Measurements from ENCODE around the gene ARHGAP4.

The ARHGAP4 gene

DNA sequence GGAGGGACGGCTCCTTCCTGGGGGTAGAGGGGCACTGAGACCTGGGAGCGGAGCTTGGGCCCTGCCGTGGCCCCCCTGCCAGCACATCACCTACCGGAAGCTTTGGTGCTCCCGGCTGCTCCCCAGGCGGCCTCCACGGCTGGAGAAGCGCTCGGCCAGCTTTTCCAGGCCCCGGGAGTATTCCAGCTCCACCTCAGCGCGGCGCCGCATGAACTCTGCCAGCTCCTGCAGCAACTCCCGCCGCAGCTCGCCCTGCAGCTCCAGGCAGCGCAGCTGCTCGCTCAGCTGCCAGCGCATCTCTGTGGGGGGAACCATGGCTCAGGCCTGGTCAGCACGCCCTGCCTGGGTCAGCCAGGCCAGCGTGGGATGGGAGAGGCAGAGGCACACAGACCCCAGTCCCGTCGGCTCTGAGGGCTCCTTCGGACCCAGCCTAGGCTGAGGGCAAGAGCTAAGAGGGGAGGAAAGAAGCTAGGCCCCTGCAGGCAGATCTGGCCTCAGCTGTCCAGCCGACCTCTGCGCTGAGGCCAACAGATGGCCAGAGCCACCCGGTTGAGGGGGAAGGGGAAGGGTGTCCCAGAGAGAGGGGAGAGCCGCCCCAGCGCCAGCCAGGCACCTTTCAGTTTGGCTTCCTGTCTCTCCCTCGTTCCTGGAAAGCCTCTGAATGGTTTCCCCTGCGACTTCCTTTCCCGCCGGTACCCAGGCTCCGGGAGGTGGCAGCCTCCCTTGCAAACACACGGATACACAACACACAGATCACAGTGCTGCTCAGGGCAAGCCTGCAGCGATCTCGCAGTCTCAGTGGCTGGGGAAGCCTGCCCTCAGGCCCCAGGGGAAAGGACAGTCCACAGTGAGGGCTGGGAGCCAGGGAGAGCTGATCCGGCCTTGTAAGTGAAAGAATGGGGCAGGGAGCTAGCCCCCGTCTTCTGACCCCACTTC, 4.3 kb downstream of the ARHGAP4 start:
- no peak for DNase-seq (ENCODE audit: low read depth)
- H3K4me3 ChIP-seq (ENCODE audit: control insufficient read depth, low read depth, low read length) = no peak overlapping the region

DNA sequence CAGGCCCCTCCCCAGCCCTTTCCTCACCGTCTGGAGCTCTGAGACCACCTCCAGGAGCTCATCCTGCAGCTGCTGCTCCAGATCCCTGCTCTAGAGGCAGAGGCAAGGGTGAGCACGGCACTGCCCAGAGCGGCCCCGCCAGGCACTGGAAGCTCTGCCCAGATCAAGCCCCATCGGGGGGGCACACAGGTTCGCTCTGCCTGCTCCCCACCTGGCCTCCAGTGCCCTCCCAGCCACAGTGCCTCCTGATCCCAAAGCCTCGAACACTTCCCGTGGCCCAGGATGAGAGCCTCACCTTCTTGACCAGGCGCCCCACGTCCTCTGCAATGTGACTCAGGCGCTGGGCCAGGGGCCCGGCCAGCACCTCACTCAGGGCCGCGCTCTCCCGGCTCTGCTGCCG, 5.0 kb downstream of the ARHGAP4 start:
- DNase-seq (ENCODE audit: low read depth) = no peak
- TF ChIP-seq, protein P1, sequence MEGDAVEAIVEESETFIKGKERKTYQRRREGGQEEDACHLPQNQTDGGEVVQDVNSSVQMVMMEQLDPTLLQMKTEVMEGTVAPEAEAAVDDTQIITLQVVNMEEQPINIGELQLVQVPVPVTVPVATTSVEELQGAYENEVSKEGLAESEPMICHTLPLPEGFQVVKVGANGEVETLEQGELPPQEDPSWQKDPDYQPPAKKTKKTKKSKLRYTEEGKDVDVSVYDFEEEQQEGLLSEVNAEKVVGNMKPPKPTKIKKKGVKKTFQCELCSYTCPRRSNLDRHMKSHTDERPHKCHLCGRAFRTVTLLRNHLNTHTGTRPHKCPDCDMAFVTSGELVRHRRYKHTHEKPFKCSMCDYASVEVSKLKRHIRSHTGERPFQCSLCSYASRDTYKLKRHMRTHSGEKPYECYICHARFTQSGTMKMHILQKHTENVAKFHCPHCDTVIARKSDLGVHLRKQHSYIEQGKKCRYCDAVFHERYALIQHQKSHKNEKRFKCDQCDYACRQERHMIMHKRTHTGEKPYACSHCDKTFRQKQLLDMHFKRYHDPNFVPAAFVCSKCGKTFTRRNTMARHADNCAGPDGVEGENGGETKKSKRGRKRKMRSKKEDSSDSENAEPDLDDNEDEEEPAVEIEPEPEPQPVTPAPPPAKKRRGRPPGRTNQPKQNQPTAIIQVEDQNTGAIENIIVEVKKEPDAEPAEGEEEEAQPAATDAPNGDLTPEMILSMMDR (IDR thresholded peaks at IDR 0.05; ENCODE audit: control insufficient read depth, insufficient read depth, low read depth, low read length, missing control alignments) = no peak
- no peak overlapping the region for H3K4me3 ChIP-seq (ENCODE audit: control insufficient read depth, low read depth, low read length)

More for the DNA sequence above, 4.3 kb downstream of the ARHGAP4 start:
- TF ChIP-seq, protein P1 (IDR thresholded peaks at IDR 0.05; ENCODE audit: control insufficient read depth, insufficient read depth, low read depth, low read length, missing control alignments) = no peak

DNA sequence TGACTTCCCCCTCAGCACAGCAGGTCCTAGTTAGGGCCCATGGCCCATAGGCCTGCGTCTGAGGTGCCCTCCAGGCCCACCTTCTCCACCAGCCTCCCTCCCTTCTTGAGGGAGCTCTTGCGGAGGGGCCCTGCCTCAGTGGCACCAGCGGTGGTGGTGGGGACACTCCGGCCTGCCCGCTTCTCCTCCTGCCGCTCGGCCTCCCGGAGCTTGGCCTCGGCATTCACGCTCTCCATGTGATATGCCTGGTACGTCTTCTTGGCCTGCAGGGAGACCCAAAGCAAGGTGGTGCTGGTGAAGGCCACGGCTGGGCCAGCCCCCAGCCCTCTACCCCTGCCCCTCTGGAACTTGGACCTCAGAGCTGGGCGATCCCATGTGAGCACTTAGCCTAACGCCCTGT, 5.5 kb downstream of the ARHGAP4 start:
- DNase-seq (ENCODE audit: low read depth) = no peak
- H3K4me3 ChIP-seq (ENCODE audit: control insufficient read depth, low read depth, low read length) = no peak overlapping the region
- TF ChIP-seq, protein P1 (IDR thresholded peaks at IDR 0.05; ENCODE audit: control insufficient read depth, insufficient read depth, low read depth, low read length, missing control alignments) = no peak

DNA sequence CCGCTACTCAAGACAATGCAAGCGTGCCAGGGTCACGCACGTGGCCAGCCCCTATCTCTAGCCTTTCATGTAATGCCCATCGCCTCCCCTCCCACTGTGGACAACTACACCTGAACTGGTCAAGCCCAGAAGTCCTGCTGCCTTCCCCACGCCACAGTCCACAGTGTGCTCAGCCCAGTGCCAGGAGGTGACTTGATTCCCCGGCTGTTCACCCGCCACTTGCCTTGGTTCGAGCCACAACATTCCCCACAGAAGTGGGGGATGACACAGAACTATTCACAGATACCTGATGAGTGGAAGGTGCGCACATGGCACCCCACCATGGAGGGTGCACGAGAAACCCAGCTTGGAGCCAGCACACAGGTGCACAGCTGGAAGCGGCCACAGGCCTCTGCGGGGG, 6.8 kb downstream of the ARHGAP4 start:
- DNase-seq (ENCODE audit: low read depth) = no peak
- H3K4me3 ChIP-seq (ENCODE audit: control insufficient read depth, low read depth, low read length) = no peak overlapping the region
- TF ChIP-seq, protein P1 (IDR thresholded peaks at IDR 0.05; ENCODE audit: control insufficient read depth, insufficient read depth, low read depth, low read length, missing control alignments) = no peak

DNA sequence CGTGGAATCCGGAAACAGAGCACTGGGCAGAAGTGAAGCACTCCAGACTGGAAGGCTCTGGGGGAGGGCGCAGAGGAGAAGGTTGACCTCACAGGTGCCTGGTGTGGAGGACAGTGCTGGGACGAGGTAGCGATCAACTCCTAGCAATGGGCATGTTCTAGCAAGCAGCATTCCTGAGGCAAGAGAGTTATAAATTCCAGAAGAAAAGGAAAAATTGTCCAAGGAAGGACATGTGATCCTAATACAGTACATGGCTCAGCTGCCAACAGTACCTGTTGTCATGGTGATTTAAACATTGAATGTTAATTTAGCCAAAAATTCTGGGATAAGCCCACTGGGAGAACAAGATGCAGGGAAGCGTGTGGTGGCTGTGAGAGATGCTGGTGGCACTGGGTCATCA, 8.2 kb downstream of the ARHGAP4 start:
- no peak overlapping the region for H3K4me3 ChIP-seq (ENCODE audit: control insufficient read depth, low read depth, low read length)
- TF ChIP-seq, protein P1 (IDR thresholded peaks at IDR 0.05; ENCODE audit: control insufficient read depth, insufficient read depth, low read depth, low read length, missing control alignments) = no peak
- no peak for DNase-seq (ENCODE audit: low read depth)

DNA sequence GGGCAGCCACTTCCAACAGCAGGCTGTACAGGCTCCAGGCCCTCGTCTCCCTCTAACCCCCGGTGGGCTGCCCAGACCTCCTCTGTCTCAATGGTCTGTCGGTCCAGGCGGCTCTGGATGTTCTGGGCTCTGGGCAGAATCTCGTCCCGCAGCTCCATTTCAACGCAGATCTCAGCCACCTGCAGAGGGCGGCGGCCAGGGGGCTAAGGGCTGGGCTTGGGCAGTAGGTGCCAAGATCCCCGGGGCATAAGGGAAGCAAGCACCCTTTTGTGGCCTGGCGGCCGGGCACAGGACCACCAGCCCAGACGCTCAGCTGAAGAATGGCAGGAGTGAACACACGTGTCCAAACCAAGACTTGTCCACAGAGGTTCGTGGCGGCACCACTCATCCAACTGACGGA, 12.4 kb downstream of the ARHGAP4 start:
- no peak overlapping the region for H3K4me3 ChIP-seq (ENCODE audit: control insufficient read depth, low read depth, low read length)
- no peak for DNase-seq (ENCODE audit: low read depth)
- TF ChIP-seq, protein P1 (IDR thresholded peaks at IDR 0.05; ENCODE audit: control insufficient read depth, insufficient read depth, low read depth, low read length, missing control alignments) = no peak

All from AG09309 (cell line).